ENCODE data around the gene ATF4. TPM values are rescaled to one million over a fixed set of nuclear protein-coding genes. Genes with fewer than 3 reads are reported as not detected.

Gene ATF4
- total RNA-seq, 1 donor from 2014 or later, result 213 TPM

GRCh38 chr22:39528080-39528661, 7.8 kb downstream of the ATF4 start:
- no peak for DNase-seq (ENCODE audit: low read depth in 2 of 2)

DNA sequence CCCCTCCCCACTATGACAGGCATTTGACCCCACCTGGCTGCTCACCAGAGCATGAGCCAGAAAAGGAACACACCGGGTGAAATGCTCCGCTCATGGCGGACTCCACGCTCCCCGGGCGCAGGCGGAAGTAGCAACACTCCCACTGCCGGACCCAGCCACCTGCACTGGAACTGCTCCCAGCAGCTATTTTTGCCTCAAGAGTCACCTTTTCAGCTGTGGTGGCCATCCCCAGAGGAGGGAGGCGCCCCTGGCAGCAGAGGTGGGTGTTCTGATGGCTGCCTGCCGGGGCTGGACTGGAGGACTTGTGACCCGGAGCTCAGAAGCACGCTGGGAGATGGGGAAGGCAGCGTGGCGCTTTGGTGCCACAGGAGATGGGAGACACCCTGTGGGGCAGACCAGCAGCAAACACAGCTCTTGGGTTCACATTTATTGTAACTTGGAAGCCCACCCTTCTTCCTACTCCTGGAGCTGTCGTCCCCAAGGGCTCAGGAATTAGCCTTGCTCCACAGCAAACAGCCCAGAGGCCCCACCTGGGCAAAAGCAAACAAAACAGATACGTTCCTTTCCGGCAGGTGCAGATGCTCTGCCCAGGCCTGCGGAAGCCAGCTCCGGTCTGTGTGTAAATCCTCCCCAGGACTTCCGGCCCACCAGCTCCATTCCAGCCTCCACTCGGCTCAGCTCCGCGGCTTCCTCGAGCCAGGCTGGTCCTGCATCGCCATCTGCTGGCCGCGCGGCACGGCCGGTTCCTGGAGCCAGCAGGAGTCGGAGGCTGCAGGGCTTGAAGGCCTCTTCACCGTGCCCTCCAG, 8.5 kb downstream of the ATF4 start:
- DNase-seq (ENCODE audit: low read depth in 2 of 2), result peak; percentile 96 to 97

DNA sequence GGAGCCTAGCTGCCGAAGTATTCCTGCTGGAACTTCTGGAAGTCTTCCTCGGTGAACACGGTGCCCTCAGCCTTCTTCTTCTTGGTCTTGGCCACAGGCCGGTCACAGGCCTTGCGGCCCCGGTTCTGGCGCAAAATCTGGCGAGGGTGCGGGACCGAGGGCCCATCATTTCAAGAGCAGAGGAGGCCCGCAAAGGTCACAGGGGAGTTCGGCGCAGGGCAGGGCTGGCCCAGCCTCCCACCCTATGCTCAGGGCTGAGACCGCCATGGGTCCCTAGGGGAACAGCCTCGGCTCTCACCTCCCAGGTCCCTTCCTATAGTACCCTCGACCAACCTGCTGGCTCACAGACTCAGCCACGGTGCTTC, 9.1 kb downstream of the ATF4 start:
- DNase-seq (ENCODE audit: low read depth in 2 of 2), result no peak

DNA sequence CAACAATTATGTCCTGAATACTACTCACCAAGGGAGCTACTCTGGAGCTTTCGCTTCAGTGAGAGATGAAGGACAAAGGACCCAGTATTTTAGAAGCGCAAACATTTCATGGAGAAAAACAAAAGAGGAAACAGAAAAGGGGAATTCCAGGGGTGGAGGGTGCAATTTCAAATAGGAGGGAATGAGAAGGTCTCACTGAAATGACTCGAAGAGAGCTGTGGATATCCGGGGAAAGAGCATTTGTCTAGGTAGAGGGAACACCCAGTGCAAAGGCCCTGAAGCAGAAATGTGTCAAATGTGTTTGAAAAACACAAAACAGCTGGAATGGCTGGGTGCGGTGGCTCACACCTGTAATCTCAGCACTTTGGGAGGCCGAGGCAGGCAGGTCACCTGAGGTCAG, 9.8 kb downstream of the ATF4 start:
- no peak for DNase-seq (ENCODE audit: low read depth in 2 of 2)

DNA sequence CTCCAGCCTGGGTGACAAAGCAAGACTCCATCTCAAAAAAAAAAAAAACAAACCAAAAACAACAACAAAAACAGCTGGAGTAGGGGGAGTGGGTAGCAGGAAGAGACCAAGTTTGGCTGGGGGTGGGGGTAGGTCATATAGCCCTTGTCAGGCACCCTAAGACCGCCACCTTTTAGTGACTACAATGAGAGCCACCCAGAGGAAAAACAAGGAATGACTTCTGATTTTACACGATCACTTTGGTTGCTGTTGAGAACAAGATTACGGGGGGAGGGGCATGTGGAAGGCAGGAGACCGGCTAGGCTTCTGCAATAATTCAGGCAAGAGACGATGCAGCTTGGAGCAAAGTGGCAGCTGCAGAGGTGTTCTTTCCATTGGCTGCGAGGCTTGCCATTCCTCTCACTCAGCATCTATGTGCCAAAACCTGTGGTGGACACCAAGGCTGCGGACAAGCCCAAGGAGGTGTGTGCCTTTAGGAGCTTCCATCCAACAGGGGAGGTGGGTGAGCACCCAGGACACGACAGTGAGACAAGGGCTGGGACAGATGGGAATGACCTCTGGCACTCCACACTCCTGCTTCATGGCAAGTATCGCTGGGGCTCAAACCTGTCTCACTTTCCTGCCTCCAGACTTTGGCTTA, 10.4 kb downstream of the ATF4 start:
- peak in 1 of 2 donors; percentile 35 for DNase-seq (ENCODE audit: low read depth in 2 of 2)

- DNase-seq (ENCODE audit: low read depth in 2 of 2), result peak; percentile 88 to 98
Measured at GRCh38 chr22:39532215-39533073, 12.1 kb downstream of the ATF4 start, which contains the start of gene RPS19BP1. RPS19BP1 (minus strand) TSS chr22:39532748; CDS start chr22:39532738, 10 bp downstream.

DNA sequence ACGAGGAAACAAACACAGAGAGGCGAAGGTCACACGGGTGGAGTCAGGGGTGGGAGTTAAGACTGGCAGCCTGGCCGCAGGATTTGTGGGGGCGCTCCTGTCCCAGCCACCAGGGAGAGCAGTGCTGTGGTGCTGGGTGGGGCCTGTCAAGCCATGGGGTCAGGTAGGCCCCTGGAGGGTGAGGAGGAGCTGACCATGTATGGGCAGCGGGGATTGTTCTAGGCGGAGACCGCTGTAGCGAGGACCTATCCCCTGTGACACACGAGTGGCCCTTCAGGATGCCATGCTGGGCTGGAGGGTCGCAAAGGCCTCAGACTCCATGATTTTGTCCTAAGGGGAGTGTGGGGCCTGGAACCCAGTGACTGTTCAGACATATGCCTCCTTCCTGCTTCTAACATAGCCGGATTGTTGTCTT, 13.7 kb downstream of the ATF4 start:
- DNase-seq (ENCODE audit: low read depth in 2 of 2), result no peak

DNA sequence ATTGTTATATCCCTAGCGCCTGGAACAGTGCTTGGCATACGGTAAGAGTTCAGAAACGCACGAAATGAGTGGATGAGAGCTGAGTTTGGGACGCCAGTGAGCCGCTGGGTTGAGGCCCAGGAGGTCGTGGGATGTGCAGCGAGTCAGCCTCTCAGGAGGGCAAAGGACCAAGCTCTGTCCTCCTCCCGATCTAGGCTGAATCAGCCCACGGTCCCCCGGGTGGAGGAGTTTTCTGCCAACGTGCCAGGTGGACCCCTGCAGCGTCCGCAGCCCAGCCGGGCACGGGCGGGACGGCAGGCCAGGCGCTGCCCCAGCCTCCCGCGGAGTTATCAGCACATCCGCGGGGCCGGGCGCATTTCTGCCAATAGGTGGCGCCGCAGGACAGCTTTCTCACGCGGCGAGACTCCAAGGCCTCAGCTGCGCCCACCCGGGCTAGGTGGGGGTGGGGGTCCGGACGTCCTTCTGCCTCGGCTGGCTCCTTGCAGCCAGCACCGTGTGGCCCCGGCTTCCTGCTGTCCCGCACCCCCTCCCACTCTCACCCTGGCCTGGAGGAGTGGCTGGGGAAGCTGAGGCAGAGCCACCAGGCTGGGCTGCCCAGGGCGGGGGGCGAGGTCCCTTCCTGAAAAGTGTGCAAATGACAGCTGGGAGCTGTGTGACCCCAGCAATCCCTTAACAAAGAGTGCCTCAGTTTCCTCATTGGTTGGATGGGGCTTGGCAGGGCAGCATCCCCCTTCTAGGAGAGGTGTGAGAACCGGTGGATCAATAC, 14.4 kb downstream of the ATF4 start:
- DNase-seq (ENCODE audit: low read depth in 2 of 2), result peak; percentile 65 to 81

DNA sequence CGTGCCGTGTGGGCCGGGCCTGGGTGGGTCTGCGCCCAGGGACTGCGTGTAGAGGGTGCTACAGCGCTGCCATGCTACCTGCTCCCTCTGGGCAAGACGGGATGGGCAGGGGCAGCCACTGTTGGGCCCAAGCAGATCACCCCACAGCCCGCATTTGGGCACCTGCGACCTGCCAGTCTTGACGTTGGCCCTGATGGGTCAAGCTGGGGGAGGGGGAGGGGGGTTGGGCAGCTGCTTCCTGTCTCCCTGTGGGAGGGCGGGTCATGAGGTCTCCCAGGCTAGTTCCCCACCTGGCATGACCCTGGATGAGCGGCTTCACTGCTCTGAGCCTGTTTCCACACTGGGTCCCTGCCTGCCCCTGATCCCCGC, 15.0 kb downstream of the ATF4 start:
- DNase-seq (ENCODE audit: low read depth in 2 of 2), result no peak

DNA sequence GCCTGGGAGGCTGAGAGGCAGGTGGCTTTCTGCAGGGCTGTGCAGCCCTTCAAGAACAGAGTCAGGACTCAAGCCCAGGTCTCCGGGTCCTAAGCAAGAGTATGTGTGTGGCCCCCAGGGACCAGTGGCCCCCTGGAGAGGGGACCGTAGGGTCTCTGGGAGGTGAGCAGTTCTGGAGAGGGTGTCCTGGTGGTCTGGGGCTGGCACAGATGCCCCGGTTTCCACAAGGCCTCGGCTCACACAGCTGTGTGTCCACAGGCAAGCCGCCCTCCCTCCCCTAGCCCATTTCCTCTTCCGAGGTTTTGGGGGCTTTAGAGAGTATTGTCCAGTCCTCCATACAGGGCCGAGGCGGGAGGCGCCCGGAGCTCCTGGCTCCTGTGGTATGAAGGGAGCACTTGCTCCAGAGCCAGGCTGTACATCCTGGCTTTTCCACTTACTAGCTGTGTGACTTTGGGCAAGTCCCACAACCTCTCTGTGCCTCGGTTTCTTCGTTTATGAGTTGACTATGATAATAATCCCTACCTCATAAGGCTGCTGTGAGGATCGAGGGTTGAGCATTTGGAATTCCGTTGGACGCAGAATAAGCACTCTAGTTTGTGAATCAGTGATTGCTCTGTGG, 15.6 kb downstream of the ATF4 start:
- DNase-seq (ENCODE audit: low read depth in 2 of 2), result no peak

- no peak for DNase-seq (ENCODE audit: low read depth in 2 of 2)
Measured at GRCh38 chr22:39536711-39537110, 16.3 kb downstream of the ATF4 start.

DNA sequence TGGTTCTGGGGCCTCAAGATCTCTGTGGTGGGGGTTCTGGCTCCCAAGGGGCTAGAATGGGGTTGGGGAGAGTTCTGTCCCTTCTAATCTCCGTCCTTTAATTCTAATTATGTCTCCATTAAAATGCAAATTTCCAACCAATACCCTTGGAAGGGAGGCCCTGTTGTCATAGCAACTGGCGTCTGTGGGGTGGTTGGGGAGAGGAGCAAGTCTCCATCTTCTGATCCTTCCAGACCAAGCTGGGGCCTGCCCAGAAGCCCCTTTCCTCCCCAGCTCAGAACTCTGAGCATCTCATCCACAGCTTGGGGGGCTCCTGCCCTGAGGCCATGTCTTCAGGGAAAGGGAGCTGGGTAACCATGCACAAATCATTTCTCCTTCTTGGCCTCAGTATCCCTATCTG, 17.6 kb downstream of the ATF4 start:
- DNase-seq (ENCODE audit: low read depth in 2 of 2), result no peak

DNA sequence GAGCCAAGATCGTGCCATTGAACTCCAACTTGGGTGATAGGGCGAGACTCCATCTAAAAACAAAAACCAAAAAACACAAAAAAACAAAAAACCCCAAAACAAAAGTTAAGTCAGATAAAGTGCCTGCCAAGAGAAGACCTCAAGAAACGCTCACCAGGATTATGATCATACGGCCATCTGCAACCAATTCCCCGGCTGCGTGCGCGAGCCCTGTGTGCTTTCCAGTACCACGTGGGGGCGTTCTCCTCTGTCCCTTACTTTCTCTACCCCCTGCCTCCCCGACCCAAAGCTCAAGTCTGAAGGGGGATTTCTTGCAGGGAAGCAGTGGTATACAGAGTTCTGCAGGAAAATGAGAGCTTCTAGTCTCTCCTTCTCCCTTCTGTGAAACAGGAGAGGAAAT, 22.7 kb downstream of the ATF4 start:
- DNase-seq (ENCODE audit: low read depth in 2 of 2), result peak; percentile 40 to 41

- peak; percentile 41 to 45 for DNase-seq (ENCODE audit: low read depth in 2 of 2)
Measured at GRCh38 chr22:39545386-39546365, 25.3 kb downstream of the ATF4 start.

DNA sequence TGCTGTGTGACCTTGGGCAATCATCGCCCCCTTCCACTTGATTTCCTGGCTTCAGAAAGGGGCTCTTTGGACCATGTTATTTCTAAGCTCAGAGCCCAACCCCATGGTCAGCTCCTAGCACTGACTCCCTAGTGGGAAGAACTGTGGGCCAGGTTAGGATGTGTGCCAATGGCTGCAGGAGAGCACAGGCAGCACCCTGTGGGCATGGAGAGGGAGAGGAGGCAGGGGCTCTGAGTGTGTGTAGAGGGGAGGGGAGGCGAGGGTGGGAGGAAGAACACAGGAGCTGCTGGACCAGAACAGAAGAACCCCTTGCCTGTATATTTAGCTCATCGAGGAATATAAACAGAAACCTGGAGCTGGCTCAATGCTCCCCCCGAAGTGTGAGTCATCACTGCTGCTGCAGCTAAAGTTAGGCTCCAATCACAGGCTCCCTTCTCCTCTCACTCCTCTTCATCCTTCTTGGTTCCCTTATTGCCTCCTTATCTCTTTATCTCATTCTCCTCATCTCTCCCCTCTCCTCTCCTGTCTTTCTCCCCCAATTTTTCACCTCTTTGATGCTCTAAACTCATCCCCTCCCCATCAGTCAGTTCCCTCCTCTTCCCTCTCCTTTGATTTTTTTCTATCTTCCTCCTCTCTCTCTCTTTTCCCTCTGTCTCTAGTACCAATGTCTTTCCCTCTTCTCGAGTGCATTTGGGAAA, 26.7 kb downstream of the ATF4 start:
- DNase-seq (ENCODE audit: low read depth in 2 of 2), result peak in 1 of 2 donors; percentile 27

GRCh38 chr22:39547587-39547947, 27.2 kb downstream of the ATF4 start:
- no peak for DNase-seq (ENCODE audit: low read depth in 2 of 2)

GRCh38 chr22:39553429-39553828, 33.1 kb downstream of the ATF4 start:
- DNase-seq (ENCODE audit: low read depth in 2 of 2), result no peak

DNA sequence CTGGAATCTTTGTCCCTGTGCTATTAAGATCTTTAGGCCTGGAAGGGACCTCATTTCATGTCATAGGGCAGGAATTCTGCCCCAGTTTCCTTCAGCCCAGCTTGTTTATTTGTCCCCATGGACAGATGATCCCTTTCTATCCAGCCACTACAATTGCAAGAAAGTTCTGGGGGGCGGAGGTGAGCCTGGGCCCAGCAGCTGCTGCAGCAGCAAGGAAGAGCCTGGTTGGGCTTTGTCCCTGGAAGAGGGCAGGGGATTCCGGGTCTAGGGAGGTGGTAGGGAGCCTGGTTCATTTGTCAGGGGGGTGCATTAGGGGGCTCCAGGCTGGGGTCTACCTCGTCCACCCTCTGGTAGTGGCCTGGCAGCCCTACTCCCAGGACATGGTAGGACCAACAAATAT, 33.8 kb downstream of the ATF4 start:
- no peak for DNase-seq (ENCODE audit: low read depth in 2 of 2)
